Measurements from ENCODE around the gene MRPS6.

- TF ChIP-seq CTCF (IDR thresholded peaks at IDR 0.05 in 4 of 5, conservative IDR thresholded peaks at IDR 0.05 in 1 of 5) (no peak), POLR2A (IDR thresholded peaks at IDR 0.05) (no peak)
Observed at GRCh38 chr21:34152500-34152899, 79.1 kb downstream of the MRPS6 start.

Measured in gastrocnemius medialis (tissue), 4 donors.